Measurements from ENCODE around the gene GDF15. TPM values are rescaled to one million over a fixed set of nuclear protein-coding genes. Genes with fewer than 3 reads are reported as not detected.

The GDF15 gene
- polyA plus RNA-seq, 10 donors, result 0.26 to 1.8 (median 0.84) TPM

DNA sequence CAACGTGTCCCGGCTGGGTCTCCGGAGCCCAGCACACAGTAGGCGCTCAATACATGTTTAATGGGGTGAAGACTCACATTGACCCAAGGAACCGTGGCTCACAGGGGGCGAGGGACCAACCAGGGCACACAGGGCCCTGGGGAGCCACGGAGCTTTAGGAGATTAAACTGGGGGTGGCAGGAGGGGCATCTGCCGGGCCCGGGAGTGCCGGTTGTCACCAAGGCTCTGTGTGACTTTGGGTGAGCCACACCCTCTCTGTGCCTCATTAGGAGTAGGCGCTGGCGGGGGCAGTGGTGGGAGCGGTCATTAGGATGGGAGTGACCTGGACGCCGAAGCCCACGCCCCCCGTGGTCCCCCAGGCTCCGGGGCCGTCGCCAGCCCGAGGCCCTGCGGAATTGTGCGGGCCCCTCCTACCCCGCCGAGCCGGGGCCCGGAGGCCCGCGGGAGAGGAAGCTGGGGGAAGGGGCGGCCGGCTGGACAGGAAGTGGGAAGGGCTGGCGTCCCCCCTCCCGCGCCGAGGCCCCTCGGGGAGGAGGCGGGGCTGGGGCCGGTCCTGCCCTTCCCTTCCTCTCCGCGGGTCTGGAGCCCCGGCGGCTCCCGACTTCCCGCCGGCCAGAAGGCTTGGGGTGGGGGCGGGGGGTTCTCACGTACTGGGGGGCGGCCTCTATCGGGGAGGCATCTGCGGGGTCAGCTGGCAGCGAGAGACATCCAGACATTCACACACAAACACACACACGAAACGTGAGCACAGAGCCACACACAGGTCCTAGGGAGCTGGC lies 31.5 kb downstream of the GDF15 start:
- peak; percentile 86 to 96 (median 89) for DNase-seq

DNA sequence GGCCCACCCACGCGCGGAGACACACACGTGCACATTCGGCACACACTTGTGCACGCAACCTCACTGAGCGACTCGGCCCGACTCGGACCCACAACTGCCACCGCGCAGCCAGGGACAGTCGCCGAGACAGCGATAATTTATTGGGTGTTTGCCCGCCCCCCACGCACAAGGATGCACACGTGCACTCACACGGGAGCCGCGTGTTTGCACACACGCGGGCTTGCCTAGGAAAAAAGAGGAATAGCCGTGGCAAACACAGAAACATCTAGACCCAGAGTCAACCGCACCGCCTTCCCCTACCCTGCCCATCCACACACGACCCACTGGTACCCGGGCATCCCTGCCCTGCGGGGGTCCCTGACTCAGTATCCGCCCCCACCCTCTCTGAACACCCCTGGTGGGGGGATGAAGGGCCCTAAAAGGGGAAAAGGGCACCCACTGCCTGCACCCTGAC lies 32.1 kb downstream of the GDF15 start:
- peak in 1 of 3 donors; percentile 91 for DNase-seq

DNA sequence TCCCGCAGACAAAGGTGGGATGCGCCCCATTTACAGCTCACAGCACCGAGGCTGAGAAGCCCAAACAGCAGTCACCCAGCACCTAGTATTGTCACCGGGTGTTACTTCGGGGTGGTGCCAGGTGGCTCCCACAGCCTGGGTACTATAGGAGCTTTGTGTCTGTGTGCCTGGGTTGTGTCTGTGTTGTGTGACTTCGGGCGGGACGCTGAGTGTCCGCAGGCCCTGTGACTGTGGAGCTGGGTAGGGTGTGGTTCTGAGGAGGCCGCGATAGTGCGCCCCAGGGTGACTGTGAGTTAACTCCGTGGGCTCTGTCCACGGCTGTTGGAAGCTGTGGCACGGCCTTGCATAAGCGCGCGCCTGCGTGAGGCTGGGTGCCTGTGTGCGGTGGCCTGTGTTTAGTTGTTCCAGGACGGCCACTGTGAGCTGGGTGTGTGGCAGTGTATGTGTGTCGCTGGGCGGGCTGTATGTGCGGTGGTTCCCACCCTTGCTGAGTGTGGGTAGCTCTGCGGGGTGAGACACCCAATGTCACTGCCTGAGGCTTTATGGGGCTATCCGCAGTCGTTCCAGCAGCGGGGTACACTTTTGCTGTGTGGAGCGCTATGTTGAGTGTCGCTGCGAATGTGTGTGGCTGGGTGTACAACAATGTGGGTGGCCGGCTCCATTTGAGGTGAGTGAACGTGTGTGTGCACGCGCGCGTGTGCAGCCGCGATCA lies 32.7 kb downstream of the GDF15 start:
- DNase-seq, result peak in 1 of 3 donors; percentile 93

DNA sequence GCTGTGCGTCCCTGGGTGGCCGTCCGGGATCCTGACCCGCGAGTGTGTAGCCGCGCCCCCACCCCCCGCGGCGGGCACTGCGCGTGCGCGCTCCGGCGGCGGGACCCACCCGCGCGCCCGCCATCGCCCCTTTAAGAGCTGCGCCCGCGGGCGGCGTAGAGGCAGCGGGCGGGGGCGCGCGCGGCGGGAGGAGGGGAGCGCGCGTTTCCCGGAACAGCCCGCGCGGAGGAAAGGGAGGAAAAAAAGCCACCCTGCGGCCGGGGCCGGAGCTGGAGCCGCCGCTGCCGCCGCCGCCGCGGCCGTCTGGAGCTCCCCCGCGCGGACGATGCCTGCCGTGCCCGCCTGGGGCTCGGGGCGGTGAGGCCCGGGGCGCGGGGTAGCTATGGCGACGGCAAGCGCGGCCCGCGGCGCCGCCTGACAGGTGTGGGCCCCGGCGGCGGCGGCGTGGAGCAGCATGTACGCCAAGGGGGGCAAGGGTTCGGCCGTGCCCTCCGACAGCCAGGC lies 33.3 kb downstream of the GDF15 start, which contains the start of gene SSBP4:
Gene SSBP4, plus strand, starts transcription at position 204 of the 504 bp plus-strand sequence. Its CDS starts 251 bp downstream, at position 455.
- DNase-seq, result peak in 2 of 3 donors; percentile 85 to 87

DNA sequence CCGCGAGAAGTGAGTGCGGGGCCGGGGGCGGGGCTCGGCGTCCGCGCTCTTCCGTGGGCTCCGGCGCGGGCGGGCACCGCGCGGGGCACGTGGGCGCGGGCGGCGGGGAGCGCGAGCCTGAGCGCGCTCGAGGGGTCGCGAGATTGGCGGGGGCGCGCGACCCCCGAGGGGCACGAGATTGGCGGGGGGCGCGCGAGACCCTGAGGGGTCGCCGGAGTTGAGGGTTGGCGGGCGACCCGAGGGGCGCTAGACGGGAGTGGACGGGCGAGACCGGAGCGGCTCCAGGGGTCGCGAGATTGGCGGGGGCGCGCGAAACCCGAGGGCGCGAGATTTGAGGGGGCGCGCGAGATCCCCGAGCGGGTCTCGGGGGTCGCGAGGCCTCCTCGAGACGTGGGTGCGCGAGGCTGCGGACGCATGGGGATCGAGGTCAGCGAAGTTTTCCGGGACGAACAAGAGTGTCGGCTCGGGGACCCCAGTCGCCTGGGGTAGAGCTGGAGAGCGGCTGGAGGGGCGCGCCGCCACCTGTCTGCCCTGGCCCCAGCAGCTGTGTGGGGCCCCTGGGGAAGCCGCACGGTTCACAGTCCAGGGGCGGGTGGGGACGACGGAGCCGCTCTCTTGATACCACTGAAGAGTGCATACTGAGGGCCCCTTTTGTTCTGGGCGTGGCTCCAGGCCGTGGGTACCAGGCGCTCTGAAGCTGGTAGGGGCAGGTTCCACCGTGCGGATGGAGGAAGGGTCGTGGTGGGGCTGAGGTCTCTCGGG lies 33.9 kb downstream of the GDF15 start:
- peak in 1 of 3 donors; percentile 74 for DNase-seq

DNA sequence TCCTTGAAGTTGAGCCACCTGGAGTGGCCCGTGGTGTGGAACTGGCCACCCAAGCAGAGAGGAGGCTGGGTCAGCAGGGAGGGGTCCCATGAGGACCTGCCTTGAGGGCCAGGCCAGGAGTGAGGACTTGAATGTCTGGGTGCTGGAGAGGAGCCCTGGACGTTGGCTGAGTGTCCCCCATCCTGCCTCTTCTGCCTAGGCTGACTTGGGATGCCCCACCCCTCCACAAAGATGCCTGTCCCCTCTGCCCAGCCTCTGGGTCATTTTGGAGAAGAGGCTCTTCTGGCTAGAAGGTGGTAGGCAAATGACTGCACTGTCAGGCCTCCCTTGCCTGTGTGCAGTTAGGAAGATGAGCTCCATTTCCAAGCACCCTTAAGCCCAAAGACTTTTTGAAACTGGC lies 35.0 kb downstream of the GDF15 start:
- peak in 1 of 3 donors; percentile 25 for DNase-seq

DNA sequence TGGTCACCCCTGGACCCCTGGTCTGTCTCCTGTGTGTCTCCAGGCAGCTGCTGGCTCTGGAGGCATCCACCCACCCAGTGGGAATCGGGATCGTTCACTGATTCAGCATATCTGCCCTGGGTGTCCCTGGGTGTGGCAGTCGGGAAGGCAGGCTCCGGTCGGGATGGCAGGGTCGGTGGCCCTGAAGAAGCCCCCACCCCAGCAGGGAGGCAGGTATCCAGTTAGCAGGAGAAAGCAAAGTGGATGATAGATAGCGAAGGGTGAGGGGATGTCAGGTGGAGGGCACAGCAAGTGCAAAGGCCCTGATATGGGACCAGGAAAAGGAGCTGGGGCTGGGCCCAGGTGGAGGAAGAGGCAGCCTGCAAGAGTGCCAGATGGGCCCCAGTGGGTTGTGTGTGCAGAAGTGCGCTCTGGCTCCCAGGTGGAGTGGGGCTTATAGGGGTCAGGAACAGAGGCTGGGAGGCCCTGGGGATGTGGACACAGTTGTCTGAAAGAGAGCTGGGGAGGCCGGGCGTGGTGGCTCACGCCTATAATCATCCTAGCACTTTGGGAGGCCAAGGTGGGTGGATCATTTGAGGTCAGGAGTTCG lies 35.5 kb downstream of the GDF15 start:
- peak in 1 of 3 donors; percentile 15 for DNase-seq

DNA sequence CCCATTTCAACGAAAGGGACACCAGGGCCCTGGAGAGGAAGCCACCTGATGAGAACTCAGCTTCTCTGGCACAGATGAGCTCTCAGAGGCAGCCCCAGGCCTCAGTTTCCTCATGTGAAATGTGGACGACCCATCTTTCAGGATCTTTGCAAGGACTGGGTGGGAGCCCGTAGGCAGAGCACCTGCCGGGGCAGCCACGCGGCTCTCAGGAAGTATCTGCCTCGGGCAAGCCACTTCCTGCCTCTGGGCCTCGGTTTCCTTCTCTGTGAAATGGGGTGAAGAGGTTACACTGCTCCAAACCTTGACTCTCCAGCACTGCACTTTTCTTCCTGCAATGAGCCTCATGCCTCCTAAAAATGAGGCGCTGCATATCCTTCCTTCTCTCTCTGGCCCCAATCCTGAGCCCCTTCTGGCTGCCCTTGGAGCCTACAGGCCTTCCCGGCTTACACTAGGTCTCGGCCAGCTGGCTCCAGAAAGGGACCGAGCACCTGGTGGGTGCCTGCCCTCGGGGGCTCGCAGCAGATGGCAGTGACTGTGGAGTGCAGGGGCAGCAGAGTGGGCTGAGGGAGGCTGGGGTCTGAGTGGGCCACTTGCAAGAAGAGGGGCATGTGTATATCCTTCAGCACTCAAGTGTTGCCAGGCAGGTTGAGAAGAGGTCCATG lies 36.7 kb downstream of the GDF15 start:
- DNase-seq, result no peak

DNA sequence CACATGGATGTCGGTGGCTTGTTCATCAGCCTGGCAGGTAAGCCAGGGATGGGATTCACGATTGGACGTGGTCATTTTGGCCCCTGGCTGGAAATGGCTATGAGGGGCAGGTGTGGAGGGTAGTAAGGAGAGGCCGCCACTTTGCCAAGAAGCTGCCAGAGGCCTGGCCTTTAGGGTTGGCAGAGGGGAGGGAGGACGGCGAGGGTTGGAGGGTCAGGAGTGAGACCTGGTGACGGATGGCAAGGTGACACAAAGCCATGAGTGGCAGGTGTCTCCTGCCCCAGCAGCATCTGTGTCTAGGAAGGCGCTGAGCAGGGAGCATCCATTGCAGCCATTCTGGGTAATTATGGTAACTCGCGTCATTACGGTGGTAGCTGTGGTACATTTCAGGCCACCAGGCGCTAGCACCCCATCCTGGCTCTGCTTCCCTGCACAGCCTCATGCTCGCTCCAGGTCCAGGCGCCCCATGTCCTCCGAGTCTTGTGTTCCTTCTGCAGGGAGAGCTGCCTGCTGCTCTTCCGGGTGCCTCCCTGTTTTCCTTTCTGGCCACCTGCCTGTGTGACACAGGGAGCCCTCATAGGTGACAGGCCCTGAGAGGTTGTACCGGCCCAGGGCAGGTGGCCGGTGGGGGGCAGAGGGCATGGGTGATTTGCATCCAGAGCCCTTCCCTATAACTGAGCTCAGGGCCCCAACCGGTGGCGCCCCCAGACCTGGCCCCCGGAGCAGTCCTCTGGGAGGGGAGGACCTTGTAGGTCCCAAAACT lies 37.5 kb downstream of the GDF15 start:
- no peak for DNase-seq

DNA sequence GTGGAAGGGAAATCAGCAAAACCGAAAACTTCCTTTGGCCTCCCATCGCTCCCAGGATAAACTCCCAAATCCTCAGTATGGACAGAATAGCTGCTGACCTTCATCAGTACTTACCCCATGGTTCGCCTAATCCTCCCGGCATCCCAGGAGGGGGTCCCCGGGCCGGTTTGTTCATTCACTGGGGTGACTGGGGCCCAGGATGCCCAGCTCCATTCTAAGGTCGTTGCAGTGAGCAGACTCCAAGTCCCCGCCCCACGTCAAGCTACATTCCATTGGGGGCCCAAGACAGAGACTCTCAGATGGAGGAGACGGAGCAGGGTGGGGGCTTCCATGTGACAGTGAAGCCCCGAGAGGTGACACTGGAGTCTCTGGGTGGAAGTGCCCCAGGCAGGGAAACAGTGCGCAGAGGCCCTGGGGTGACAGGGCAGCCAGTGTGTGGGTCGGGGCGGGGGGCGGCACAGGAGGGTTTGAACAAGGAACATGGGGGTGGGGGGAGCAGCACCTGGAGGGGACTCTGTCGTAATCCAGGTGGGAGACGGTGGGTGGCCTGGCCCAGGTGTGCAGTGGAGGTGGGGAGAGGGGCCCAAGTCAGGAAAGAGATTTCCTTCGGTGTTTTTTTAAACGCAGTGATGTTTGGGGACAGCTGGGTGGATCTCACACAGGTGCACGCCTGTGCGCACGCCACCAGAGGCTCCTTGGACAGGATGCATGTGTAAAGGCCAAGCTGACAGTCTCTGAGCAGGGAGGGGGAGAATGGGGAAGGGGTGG lies 38.3 kb downstream of the GDF15 start:
- DNase-seq, result no peak

DNA sequence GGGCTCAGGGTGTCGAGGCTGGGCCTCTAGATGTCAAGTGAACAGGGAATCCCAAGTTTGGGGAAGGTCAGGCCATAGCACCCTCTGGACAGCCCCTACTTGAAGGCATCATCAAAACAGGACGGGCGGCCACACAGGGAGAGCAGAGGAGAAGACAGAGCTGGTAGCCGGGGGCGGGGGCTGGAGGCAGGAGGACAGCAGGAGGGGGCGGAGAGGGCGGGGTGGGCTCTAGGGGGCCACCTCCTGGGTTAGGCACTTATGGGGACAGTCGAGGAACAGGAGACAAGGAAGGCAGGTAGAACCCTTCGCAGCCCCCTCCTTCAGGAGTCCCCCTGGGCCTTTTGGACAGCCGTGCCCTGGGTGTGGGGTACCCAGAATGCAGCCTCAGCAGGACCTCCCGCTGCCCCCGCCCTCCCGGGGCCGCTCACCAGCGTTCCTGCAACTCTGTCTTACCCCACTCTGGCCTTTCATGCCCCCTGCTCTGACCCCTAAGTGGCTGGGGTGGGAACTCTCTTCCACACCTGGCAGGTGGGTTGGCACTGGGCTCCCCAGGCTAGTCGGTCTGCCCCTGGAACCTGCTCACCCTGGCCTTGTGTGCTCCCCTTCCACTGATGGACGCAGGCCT lies 39.0 kb downstream of the GDF15 start:
- no peak for DNase-seq

DNA sequence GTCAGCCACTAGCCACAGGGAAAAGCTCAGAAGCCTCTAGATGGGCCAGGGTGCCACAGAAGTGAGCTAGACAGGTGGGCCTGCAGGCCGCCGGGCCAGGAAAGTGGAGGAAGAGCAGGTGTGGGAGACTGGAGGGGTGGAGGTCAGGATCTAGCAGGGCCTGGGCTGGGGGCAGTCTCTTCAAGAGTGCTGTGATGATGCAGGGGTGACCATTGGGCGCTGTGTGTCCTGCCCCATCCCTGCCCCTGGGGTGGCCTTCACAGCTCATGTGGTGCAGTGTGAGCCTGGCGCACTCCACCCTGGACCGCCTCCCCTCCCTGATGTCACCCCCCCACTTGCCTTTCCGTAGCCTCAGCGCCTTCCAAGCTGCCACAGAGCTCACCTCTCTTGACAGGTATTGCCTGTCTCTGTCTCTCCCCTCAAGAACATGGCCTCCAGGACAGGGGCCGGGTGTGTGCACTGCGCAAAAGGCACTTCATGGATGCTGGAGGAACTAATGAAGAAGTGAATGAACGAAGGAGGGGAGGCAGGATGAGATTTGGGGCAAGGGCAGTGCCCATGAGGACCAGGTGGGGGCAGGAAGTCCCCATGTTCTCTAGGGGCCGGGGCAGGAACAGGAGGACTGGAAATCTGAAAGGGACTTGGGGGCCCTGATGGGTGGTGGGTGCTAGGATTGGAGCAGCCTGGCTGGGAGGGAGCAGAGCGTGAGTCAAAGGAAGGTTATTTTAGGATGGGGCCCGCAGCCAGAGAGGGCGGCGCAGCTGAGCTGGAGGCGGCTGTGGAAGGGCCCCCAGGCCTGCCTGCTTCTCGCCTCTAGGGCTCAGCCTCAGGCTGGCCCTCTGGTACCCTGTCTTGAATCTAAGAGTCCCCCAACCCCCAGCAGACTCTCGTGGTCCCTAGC lies 39.8 kb downstream of the GDF15 start:
- peak; percentile 74 to 86 (median 78) for DNase-seq

DNA sequence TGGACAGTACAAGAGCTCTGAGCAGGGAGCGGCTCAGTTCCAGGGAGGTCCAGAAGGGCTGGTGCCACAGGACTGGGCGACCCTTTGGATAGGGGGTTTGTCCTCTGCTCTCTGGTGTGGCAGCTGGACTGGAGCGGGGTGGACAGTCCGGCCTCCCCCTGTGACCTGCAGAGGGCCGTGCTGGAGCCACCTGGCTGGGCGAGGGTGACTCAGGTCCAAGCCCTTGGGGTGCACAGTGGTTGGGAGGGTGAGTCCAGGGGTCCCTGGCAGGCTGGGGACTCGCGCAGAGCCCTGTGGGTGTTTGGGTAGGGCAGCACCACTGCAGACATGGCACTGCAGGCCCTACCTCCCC lies 40.4 kb downstream of the GDF15 start:
- DNase-seq, result no peak

DNA sequence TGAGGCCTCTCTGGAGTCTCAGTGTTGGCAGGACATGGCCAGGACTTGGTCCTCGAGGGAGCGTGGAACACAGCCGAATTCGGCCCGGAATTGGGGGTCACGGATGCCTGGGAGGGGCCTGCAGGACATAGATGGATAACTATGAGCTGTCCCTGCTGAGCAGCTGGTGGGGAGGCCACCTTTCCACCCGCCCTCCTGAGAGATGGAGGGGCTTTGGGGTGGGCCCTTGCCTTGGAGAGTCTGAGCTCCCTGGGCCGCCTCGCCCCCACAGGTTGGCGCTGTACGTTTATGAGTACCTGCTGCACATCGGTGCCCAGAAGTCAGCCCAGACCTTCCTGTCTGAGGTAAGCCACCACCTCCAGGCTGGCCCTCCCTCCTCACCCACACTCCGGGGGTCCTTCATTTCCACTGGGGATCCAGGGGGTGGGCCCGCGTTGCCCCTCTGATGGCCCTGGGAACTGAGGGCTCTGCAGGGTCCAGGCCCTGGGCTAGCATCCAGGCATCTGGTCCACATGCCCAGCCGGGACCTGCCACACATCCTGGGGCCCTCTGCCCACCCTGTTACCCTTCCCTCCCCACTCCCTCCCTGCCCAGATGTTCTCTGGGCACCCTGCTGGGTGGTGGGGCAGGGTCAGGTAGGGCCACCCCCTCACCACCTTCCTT lies 41.3 kb downstream of the GDF15 start:
- no peak for DNase-seq

DNA sequence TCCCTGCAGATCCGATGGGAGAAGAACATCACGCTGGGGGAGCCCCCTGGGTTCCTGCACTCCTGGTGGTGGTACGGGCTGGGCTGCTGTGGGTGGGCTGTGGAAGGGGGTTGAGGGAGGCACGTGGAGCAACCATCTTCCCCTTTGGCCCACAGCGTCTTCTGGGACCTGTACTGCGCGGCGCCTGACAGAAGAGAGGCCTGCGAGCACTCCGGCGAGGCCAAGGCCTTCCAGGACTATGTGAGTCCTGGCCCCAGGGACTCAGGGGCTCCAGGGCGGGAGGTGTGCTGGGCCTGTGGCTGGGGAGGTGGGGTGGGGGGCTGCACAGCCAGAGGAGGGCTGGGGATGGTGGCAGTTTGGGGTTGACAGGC lies 41.8 kb downstream of the GDF15 start:
- DNase-seq, result no peak

DNA sequence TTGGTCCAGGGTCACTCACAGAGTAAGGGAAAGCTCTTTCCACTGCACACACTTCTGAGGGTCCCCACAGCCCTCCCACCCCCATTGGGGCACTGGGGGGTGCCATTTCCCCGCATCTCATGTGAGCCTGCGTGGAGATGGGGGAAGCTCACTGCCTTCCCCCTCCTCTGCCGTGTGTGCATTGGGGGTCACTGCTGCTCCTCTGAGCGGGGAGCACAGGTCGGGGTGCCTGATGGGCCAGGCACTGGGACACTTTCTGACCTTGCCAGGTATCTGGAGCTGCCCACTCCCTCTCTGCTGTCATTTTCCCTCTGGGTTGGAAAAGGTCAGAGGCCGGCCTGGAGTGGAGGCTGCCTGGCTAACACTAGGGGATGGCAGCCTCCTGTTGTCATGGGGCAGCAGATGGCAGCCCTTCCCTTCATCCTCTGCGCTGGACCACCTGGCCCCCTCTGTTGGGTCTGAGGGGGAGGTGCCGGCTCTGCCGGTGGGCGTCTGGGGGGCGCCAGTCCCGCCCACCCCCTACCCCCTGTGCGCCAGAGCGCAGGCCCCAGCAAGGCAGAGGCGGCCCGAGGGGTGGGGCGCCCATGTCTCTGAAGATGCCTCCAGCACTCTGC lies 42.3 kb downstream of the GDF15 start:
- no peak for DNase-seq

All from muscle of back (tissue), 11 donors.